ENCODE data around the gene USP10.
A peak's percentile ranks its signal among the peaks of the same experiment; 100 is the strongest.

Gene USP10

GRCh38 chr16:84810518-84811273 is 110.9 kb downstream of the USP10 start:
- no peak for DNase-seq

DNA sequence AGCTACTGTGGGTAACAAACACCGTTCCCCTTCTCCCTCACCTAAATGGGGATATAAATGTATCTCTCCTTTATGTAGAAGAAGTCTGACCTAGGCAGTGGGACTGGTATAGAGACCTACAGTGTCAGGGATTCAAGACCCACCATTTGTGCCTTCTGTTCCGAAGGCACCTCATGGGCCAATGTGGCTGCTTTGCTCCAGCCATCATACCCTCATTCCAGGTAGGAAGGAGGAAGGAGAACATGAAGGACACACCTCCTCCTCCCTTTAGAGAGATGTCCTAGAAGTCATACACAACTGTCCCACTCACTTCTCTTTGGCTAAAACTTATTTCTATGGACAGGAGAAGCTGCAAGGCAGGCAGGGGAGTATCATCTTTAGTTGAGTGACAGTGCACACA is 111.7 kb downstream of the USP10 start:
- DNase-seq, result no peak

GRCh38 chr16:84813141-84813934 is 113.5 kb downstream of the USP10 start:
- no peak for DNase-seq

GRCh38 chr16:84815462-84815861 is 115.7 kb downstream of the USP10 start:
- no peak for DNase-seq

DNA sequence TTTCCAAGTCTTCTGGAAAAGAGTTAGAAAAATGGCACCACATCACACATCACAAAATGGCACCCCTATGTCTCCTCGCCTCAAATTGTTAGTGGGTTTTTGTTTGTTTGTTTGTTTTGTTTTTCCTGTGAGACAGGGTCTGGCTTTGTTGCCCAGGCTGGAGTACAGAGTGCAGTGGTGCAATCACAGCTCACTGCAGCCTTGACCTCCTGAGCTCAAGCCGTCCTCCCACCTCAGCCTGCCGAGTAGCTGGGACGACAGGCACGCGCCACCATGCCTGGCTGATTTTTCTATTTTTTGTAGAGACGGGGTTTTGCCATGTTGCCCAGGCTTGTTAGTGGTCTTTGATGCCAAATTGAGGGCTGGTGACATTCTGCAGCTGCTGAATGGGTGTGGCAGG is 116.2 kb downstream of the USP10 start:
- DNase-seq, result no peak

DNA sequence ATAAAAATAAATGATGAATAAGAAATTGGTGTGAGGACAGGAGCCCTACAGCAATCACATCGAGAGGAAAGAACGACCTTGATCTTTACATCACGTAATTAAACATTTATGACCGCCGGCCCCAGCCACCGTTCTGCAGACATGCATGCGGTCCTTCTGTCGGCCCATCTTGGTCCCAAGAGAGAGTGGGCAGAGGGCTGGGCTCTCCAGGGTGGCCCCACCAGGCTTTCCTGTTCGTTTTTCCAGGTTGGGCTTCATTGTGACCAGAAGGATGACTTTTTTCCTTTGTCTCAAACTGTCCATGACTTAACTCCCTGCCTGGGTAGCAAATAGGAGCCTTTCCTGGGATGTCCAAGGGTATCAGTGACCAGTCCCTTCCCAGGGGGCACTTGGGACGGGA is 116.7 kb downstream of the USP10 start:
- no peak for DNase-seq

GRCh38 chr16:84817206-84817605 is 117.4 kb downstream of the USP10 start:
- no peak for DNase-seq

DNA sequence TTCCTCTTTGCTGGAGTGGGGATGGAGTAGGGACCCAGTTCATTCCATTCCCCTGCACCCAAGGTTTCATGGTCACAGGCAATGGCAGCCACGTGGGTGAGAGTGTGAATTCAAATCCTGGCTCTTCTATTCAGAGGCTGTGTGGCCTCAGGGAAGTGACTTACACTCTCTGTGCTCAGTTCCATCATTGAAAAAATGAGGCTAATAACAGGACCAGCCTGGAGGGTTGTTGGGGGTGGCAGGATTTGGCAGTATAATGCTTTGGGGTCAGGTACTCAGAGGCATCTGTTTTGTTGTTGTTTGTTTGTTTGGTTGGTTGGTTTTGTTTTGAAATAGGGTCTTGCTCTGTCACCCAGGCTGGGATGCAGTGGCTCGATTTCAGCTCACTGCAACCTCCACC is 117.8 kb downstream of the USP10 start:
- DNase-seq, result no peak

DNA sequence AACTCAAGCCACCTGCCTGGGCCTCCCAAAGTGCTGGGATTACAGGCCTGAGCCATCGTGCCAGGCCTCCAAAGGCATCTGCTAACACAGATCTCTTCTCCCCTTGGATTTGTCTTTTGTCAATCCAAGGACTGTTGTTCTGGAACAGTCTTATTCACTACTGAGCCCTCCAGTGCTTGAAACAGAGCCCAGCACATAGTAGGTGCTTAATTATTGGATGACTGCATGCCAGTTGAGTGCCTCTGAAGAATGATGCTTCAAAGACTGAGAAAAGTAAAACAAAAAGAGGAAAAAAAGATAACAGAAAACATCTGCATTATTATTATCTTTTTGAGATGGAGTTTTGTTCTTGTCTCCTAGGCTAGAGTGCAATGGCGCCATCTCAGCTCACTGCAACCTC is 118.3 kb downstream of the USP10 start:
- DNase-seq, result no peak

GRCh38 chr16:84818989-84819643 is 119.3 kb downstream of the USP10 start:
- DNase-seq, result no peak

DNA sequence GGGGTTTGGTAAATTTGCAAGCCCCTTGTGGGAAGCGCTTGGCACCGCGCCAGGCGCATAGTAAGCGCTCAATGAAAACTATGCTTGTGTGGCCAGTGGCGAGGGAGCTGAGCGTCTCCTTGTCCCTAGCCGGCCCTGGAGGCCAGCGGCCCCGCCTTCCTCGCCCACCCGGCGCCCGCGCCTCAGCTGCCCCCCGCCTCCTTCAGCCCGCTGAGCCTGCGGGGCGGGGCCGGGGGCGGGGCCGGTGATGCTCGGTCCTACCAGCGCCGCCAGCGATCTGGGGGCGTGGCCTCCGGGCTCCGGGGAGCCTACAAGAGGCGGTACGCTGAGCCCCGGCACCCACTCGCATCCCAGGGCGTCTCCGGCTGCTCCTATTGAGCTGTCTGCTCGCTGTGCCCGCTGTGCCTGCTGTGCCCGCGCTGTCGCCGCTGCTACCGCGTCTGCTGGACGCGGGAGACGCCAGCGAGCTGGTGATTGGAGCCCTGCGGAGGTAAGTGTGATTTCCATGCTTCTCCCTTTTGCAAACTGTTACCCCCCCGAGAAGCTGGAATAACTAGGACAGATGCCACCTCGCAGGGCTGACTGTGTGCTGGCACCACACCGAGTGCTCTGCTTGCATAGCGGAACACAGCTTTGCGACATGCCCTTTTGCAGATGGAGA is 120.0 kb downstream of the USP10 start, which contains the start of gene CRISPLD2:
Gene CRISPLD2 (plus strand): TSS at position 342 of the 661 bp plus-strand sequence. CDS start 18,511 bp downstream, outside the sequence.
- DNase-seq, result peak; percentile 8

DNA sequence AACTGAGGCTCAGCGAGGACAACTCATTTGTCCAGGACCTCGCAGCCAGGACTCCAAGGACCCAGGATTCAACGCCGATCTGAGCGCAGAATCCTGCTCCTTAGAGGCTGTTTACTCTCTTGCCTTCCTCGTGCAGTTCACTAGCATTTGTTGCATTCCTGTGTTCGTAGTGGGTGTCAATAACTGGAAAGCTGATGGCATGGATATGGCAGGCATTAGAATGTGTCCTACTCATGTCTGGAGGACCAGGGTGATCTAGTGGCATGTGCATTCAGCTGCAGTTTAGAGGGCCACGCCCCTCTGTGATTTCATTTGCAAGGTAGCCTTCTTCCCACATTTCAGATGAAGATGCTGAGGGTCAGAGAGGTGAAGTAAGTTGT is 120.5 kb downstream of the USP10 start:
- DNase-seq, result no peak

DNA sequence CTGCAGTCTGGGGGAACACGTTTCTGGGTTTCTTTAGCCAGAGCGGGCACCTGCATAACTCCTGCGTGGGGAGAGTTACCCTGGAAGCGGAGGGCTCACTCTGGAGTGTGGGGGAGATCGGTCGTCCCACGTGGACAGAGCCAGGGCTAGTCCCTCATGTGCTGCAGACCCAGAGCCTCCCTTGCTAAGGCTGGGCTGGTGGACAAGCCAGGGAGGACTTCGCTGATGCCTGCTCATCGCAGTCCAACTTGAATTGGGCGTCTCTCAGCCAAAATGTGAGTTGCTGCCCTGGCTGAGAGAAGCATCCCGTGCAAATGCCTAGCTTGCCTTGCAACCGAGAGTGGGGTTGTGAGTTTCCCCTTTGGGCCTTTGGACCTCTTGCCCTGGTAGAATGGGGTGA is 121.0 kb downstream of the USP10 start:
- DNase-seq, result no peak

GRCh38 chr16:84821179-84821578 is 121.4 kb downstream of the USP10 start:
- no peak for DNase-seq

GRCh38 chr16:84821728-84822689 is 122.2 kb downstream of the USP10 start:
- no peak for DNase-seq

- DNase-seq, result no peak
These were observed 123.2 kb downstream of the USP10 start for GRCh38 chr16:84822990-84823389.

GRCh38 chr16:84823484-84823883 is 123.7 kb downstream of the USP10 start:
- DNase-seq, result no peak

GRCh38 chr16:84823926-84824325 is 124.1 kb downstream of the USP10 start:
- DNase-seq, result no peak

GRCh38 chr16:84825896-84826557 is 126.2 kb downstream of the USP10 start:
- no peak for DNase-seq

- no peak for DNase-seq
These were observed 126.8 kb downstream of the USP10 start for GRCh38 chr16:84826558-84826941.

DNA sequence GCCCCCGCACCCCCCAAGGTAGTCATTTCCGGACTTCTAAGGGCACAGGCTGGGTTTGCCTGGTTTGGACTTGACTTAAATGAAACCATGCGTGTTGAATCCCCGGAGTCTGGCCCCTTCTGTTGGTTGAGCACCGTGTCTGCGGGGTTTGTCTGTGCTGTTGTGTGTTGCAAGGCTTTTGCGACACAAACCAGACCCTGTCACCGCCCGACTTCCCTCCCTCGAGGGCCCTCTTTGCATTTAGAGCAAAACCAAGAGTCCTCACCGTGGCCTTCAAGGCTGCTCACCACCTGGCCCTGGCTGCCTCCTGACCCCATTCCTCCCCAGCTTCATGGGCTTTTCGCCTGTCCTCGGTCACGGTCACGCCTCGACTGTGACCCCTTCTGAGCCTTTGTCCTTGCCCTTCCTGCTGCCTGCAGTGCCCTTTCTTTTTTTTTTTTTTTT is 127.4 kb downstream of the USP10 start:
- DNase-seq, result no peak
